Osteocyte (in vitro differentiated cells): ENCODE data around the gene HSDL2. TPM values are rescaled to one million over a fixed set of nuclear protein-coding genes. Genes with fewer than 3 reads are reported as not detected.
"Not testable (repeated sequence)": the region's sequence is repeated elsewhere in the genome, so short reads cannot be mapped to it uniquely, and the experiment has no call there.

Experiments used
- DNase-seq: peaks from one replicate; pipeline ENCODE4 v3.0.0; 2021; ENCODE audit warnings: mixed read lengths; ENCODE audit not compliant: unreplicated experiment; ENCODE audit errors: extremely low spot score
- H3K27ac Mint-ChIP-seq: one replicate; pipeline ENCODE4 v1.8.0; 2021; ENCODE audit warnings: mild to moderate bottlenecking, mixed read lengths; ENCODE audit not compliant: unreplicated experiment
- H3K27me3 Mint-ChIP-seq: one replicate; pipeline ENCODE4 v1.8.0; 2021; ENCODE audit warnings: mixed read lengths; ENCODE audit not compliant: unreplicated experiment
- H3K36me3 Mint-ChIP-seq: one replicate; pipeline ENCODE4 v1.8.0; 2021; ENCODE audit warnings: mixed read lengths; ENCODE audit not compliant: unreplicated experiment
- H3K4me1 Mint-ChIP-seq: one replicate; pipeline ENCODE4 v1.8.0; 2021; ENCODE audit warnings: mixed read lengths; ENCODE audit not compliant: unreplicated experiment
- H3K4me3 Mint-ChIP-seq: one replicate; pipeline ENCODE4 v1.8.0; 2021; ENCODE audit warnings: mild to moderate bottlenecking, moderate library complexity, mixed read lengths; ENCODE audit not compliant: unreplicated experiment
- H3K9me3 Mint-ChIP-seq: one replicate; pipeline ENCODE4 v1.8.0; 2021; ENCODE audit warnings: mixed read lengths; ENCODE audit not compliant: unreplicated experiment
- CTCF ChIP-seq: fragments of 200-600 bp; sonication (generic); IDR thresholded peaks from 2 replicates; pipeline ENCODE4 v1.5.0; 2021; ENCODE audit warnings: antibody characterized with exemption, mild to moderate bottlenecking, moderate library complexity
- total RNA-seq: library from RNA; stranded (reverse); gene quantifications from 2 replicates; pipeline ENCODE4 v1.2.1, GENCODE V29; 2021

The HSDL2 gene
- total RNA-seq, 1 donor from 2014 or later = 19.0 TPM

- Mint-ChIP-seq H3K4me1 (peaks cover 9% of the 10 kb centered on the region), H3K27me3 (no peaks in the 10 kb centered on the region), H3K9me3 (no peaks in the 10 kb centered on the region), H3K4me3 (no peak overlapping the region), H3K36me3 (no peaks in the 10 kb centered on the region), H3K27ac (no peak overlapping the region)
- no peak for DNase-seq
- no peak for TF ChIP-seq CTCF
Measured at GRCh38 chr9:112507001-112507680, 127.2 kb downstream of the HSDL2 start.

GRCh38 chr9:112508377-112508776, 128.5 kb downstream of the HSDL2 start:
- no peaks in the 10 kb centered on the region for H3K9me3 Mint-ChIP-seq
- DNase-seq = no peak
- H3K4me1 Mint-ChIP-seq = peaks cover 5% of the 10 kb centered on the region
- H3K27ac Mint-ChIP-seq = no peak overlapping the region
- H3K4me3 Mint-ChIP-seq = no peak overlapping the region
- TF ChIP-seq CTCF = no peak
- no peaks in the 10 kb centered on the region for H3K27me3 Mint-ChIP-seq
- no peaks in the 10 kb centered on the region for H3K36me3 Mint-ChIP-seq

- DNase-seq, H3K27me3 Mint-ChIP-seq, H3K4me1 Mint-ChIP-seq, H3K36me3 Mint-ChIP-seq, H3K9me3 Mint-ChIP-seq, H3K4me3 Mint-ChIP-seq, H3K27ac Mint-ChIP-seq: not testable (repeated sequence)
Measured at GRCh38 chr9:112512377-112512776, 132.5 kb downstream of the HSDL2 start.

- DNase-seq = no peak
- H3K27ac Mint-ChIP-seq = no peak overlapping the region
- no peaks in the 10 kb centered on the region for H3K9me3 Mint-ChIP-seq
- TF ChIP-seq CTCF = no peak
- no peak overlapping the region for H3K4me3 Mint-ChIP-seq
- no peaks in the 10 kb centered on the region for H3K27me3 Mint-ChIP-seq
- H3K4me1 Mint-ChIP-seq = no peaks in the 10 kb centered on the region
- no peaks in the 10 kb centered on the region for H3K36me3 Mint-ChIP-seq
Measured at GRCh38 chr9:112516769-112517168, 136.9 kb downstream of the HSDL2 start.

- H3K27me3 Mint-ChIP-seq = no peaks in the 10 kb centered on the region
- no peak overlapping the region for H3K4me3 Mint-ChIP-seq
- H3K27ac Mint-ChIP-seq = no peak overlapping the region
- no peaks in the 10 kb centered on the region for H3K36me3 Mint-ChIP-seq
- TF ChIP-seq CTCF = no peak
- H3K4me1 Mint-ChIP-seq = no peaks in the 10 kb centered on the region
- no peak for DNase-seq
- no peaks in the 10 kb centered on the region for H3K9me3 Mint-ChIP-seq
Measured at GRCh38 chr9:112520069-112520468, 140.2 kb downstream of the HSDL2 start.

- TF ChIP-seq CTCF = no peak
- no peak for DNase-seq
- Mint-ChIP-seq H3K4me1 (no peaks in the 10 kb centered on the region), H3K9me3 (no peaks in the 10 kb centered on the region), H3K36me3 (no peaks in the 10 kb centered on the region), H3K27ac (no peak overlapping the region), H3K27me3 (no peaks in the 10 kb centered on the region), H3K4me3 (no peak overlapping the region)
Measured at GRCh38 chr9:112520656-112521055, 140.7 kb downstream of the HSDL2 start.
